HG03039 (cell line): ENCODE measurements around the gene PAFAH1B2.
"Not testable (repeated sequence)": the region's sequence is repeated elsewhere in the genome, so short reads cannot be mapped to it uniquely, and the experiment has no call there.

ENCODE experiments used
- ATAC-seq: cut with Tn5 transposase; IDR thresholded peaks from one replicate; pipeline ENCODE4 v1.9.1; 2021; ENCODE audit warnings: mild to moderate bottlenecking, moderate library complexity; ENCODE audit not compliant: unreplicated experiment

The PAFAH1B2 gene

GRCh38 chr11:117201658-117202305 lies 57.7 kb downstream of the PAFAH1B2 start:
- no peak for ATAC-seq

- ATAC-seq, result no peak
These were observed 58.4 kb downstream of the PAFAH1B2 start for GRCh38 chr11:117202386-117203068.

GRCh38 chr11:117203069-117203407 lies 59.0 kb downstream of the PAFAH1B2 start:
- no peak for ATAC-seq

GRCh38 chr11:117204283-117205080 lies 60.4 kb downstream of the PAFAH1B2 start:
- no peak for ATAC-seq

- no peak for ATAC-seq
These were observed 61.2 kb downstream of the PAFAH1B2 start for GRCh38 chr11:117205211-117205818.

- ATAC-seq, result not testable (repeated sequence)
These were observed 62.0 kb downstream of the PAFAH1B2 start for GRCh38 chr11:117206111-117206510.

- ATAC-seq, result not testable (repeated sequence)
These were observed 62.8 kb downstream of the PAFAH1B2 start for GRCh38 chr11:117206859-117207258.

GRCh38 chr11:117207481-117207880 lies 63.4 kb downstream of the PAFAH1B2 start:
- ATAC-seq, result not testable (repeated sequence)

- not testable (repeated sequence) for ATAC-seq
These were observed 64.6 kb downstream of the PAFAH1B2 start for GRCh38 chr11:117208710-117209109.

GRCh38 chr11:117209351-117210125 lies 65.5 kb downstream of the PAFAH1B2 start:
- not testable (repeated sequence) for ATAC-seq

- no peak for ATAC-seq
These were observed 66.5 kb downstream of the PAFAH1B2 start for GRCh38 chr11:117210620-117211019.

- no peak for ATAC-seq
These were observed 68.7 kb downstream of the PAFAH1B2 start for GRCh38 chr11:117212697-117213355.

GRCh38 chr11:117214404-117215110 lies 70.5 kb downstream of the PAFAH1B2 start:
- no peak for ATAC-seq

GRCh38 chr11:117217141-117218084 lies 73.3 kb downstream of the PAFAH1B2 start:
- ATAC-seq, result no peak

GRCh38 chr11:117218133-117218915 lies 74.2 kb downstream of the PAFAH1B2 start:
- no peak for ATAC-seq

GRCh38 chr11:117219001-117219400 lies 74.9 kb downstream of the PAFAH1B2 start:
- no peak for ATAC-seq

- ATAC-seq, result no peak
These were observed 75.4 kb downstream of the PAFAH1B2 start for GRCh38 chr11:117219455-117219854.

- ATAC-seq, result no peak
These were observed 75.9 kb downstream of the PAFAH1B2 start for GRCh38 chr11:117219995-117220394.
